ENCODE data around the gene CTDP1. TPM values are rescaled to one million over a fixed set of nuclear protein-coding genes. Genes with fewer than 3 reads are reported as not detected.
"Not testable (repeated sequence)": the region's sequence is repeated elsewhere in the genome, so short reads cannot be mapped to it uniquely, and the experiment has no call there.

CTDP1 gene
- total and polyA plus RNA-seq, 7 experiments from 2014 or later: 11.6 to 75.3 (median 41.2) TPM

- Histone ChIP-seq H3K4me3 (ENCODE audit: low read length) (no peak overlapping the region), H3K36me3 (ENCODE audit: control insufficient read depth in 2 of 3, insufficient read depth in 3 of 3, low read length in 3 of 3) (peaks cover 0 to 97% (median 11%) of the 10 kb centered on the region in 3 experiments), H3K27me3 (ENCODE audit: control insufficient read depth in 2 of 2, insufficient read depth in 2 of 2, low read length in 2 of 2) (no peaks in the 10 kb centered on the region), H3K9me3 (ENCODE audit: control insufficient read depth in 2 of 3, low read length in 3 of 3) (no peaks in the 10 kb centered on the region), H3K4me1 (ENCODE audit: control insufficient read depth in 2 of 2, insufficient read depth in 2 of 2, low read length in 2 of 2) (no peaks in the 10 kb centered on the region), H3K27ac (ENCODE audit: low read depth, low read length) (no peak overlapping the region)
- ChIA-PET CTCF (no interaction called here), POLR2A (no interaction called here)
- Mint-ChIP-seq H3K27ac (no peak overlapping the region), H3K27me3 (no peaks in the 10 kb centered on the region), H3K9me3 (peaks cover 0 to 7% (median 0%) of the 10 kb centered on the region in 11 donors), H3K4me1 (peaks cover 0 to 10% (median 2%) of the 10 kb centered on the region in 7 donors), H3K36me3 (peaks cover 20 to 66% (median 34%) of the 10 kb centered on the region in 5 donors), H3K4me3 (no peak overlapping the region)
- intact Hi-C loops (cut with micrococcal nuclease): no loop called here
- ATAC-seq: peak; percentile 23
- DNase-seq: no peak
Observed at GRCh38 chr18:79717555-79718074, 38.0 kb downstream of the CTDP1 start.

- H3K9me3 ChIP-seq (ENCODE audit: control insufficient read depth in 2 of 3, low read length in 3 of 3): no peaks in the 10 kb centered on the region
- no peaks in the 10 kb centered on the region for H3K4me1 ChIP-seq (ENCODE audit: control insufficient read depth in 2 of 2, insufficient read depth in 2 of 2, low read length in 2 of 2)
- H3K9me3 Mint-ChIP-seq: peaks cover 0 to 7% (median 0%) of the 10 kb centered on the region in 11 donors
- no peak for DNase-seq
- H3K27ac Mint-ChIP-seq: peak overlapping the region in 1 of 9 donors; percentile 38
- no peaks in the 10 kb centered on the region for H3K27me3 Mint-ChIP-seq
- intact Hi-C loops (cut with micrococcal nuclease): no loop called here
- no peak for ATAC-seq
- CTCF ChIA-PET: no interaction called here
- POLR2A ChIA-PET: no interaction called here
- peaks cover 0 to 98% (median 11%) of the 10 kb centered on the region in 3 experiments for H3K36me3 ChIP-seq (ENCODE audit: control insufficient read depth in 2 of 3, insufficient read depth in 3 of 3, low read length in 3 of 3)
- H3K27me3 ChIP-seq (ENCODE audit: control insufficient read depth in 2 of 2, insufficient read depth in 2 of 2, low read length in 2 of 2): no peaks in the 10 kb centered on the region
- H3K36me3 Mint-ChIP-seq: peaks cover 17 to 66% (median 35%) of the 10 kb centered on the region in 5 donors
- H3K4me3 ChIP-seq (ENCODE audit: low read length): no peak overlapping the region
- no peak overlapping the region for H3K27ac ChIP-seq (ENCODE audit: low read depth, low read length)
- peaks cover 0 to 10% (median 0%) of the 10 kb centered on the region in 7 donors for H3K4me1 Mint-ChIP-seq
- no peak overlapping the region for H3K4me3 Mint-ChIP-seq
Observed at GRCh38 chr18:79718126-79718525, 38.5 kb downstream of the CTDP1 start.

- no peaks in the 10 kb centered on the region for H3K4me1 ChIP-seq (ENCODE audit: control insufficient read depth in 2 of 2, insufficient read depth in 2 of 2, low read length in 2 of 2)
- no peak overlapping the region for H3K4me3 ChIP-seq (ENCODE audit: low read length)
- ChIA-PET POLR2A (no interaction called here), CTCF (no interaction called here)
- peak overlapping the region in 2 of 9 donors; percentile 6 to 68 for H3K27ac Mint-ChIP-seq
- H3K36me3 Mint-ChIP-seq: peaks cover 13 to 71% (median 37%) of the 10 kb centered on the region in 5 donors
- H3K4me3 Mint-ChIP-seq: no peak overlapping the region
- no peaks in the 10 kb centered on the region for H3K27me3 Mint-ChIP-seq
- no peaks in the 10 kb centered on the region for H3K9me3 ChIP-seq (ENCODE audit: control insufficient read depth in 2 of 3, low read length in 3 of 3)
- no peak overlapping the region for H3K27ac ChIP-seq (ENCODE audit: low read depth, low read length)
- peaks cover 0 to 10% (median 3%) of the 10 kb centered on the region in 7 donors for H3K4me1 Mint-ChIP-seq
- peaks cover 0 to 7% (median 0%) of the 10 kb centered on the region in 11 donors for H3K9me3 Mint-ChIP-seq
- peaks cover 0 to 98% (median 11%) of the 10 kb centered on the region in 3 experiments for H3K36me3 ChIP-seq (ENCODE audit: control insufficient read depth in 2 of 3, insufficient read depth in 3 of 3, low read length in 3 of 3)
- intact Hi-C loops (cut with micrococcal nuclease): no loop called here
- no peaks in the 10 kb centered on the region for H3K27me3 ChIP-seq (ENCODE audit: control insufficient read depth in 2 of 2, insufficient read depth in 2 of 2, low read length in 2 of 2)
- ATAC-seq (no peak), DNase-seq (no peak)
Observed at GRCh38 chr18:79718878-79719477, 39.4 kb downstream of the CTDP1 start.

GRCh38 chr18:79719478-79720358 lies 40.1 kb downstream of the CTDP1 start:
- H3K27ac ChIP-seq (ENCODE audit: low read depth, low read length); intact Hi-C loops (cut with micrococcal nuclease); H3K4me3 Mint-ChIP-seq; H3K9me3 Mint-ChIP-seq; H3K9me3 ChIP-seq (ENCODE audit: control insufficient read depth in 2 of 3, low read length in 3 of 3); CTCF ChIA-PET; H3K27me3 Mint-ChIP-seq; ATAC-seq; H3K4me3 ChIP-seq (ENCODE audit: low read length); POLR2A ChIA-PET; H3K4me1 ChIP-seq (ENCODE audit: control insufficient read depth in 2 of 2, insufficient read depth in 2 of 2, low read length in 2 of 2); DNase-seq; H3K27me3 ChIP-seq (ENCODE audit: control insufficient read depth in 2 of 2, insufficient read depth in 2 of 2, low read length in 2 of 2); H3K4me1 Mint-ChIP-seq: not testable (repeated sequence)
- peak overlapping the region in 3 of 9 donors; percentile 6 to 68 (median 18) for H3K27ac Mint-ChIP-seq
- peaks cover 14 to 77% (median 41%) of the 10 kb centered on the region in 5 donors for H3K36me3 Mint-ChIP-seq
- peaks cover 0 to 98% (median 11%) of the 10 kb centered on the region in 3 experiments for H3K36me3 ChIP-seq (ENCODE audit: control insufficient read depth in 2 of 3, insufficient read depth in 3 of 3, low read length in 3 of 3)

GRCh38 chr18:79720359-79720733 lies 40.7 kb downstream of the CTDP1 start:
- H3K4me3 Mint-ChIP-seq: no peak overlapping the region
- Histone ChIP-seq H3K27ac (ENCODE audit: low read depth, low read length) (no peak overlapping the region), H3K27me3 (ENCODE audit: control insufficient read depth in 2 of 2, insufficient read depth in 2 of 2, low read length in 2 of 2) (no peaks in the 10 kb centered on the region), H3K4me3 (ENCODE audit: low read length) (no peak overlapping the region), H3K4me1 (ENCODE audit: control insufficient read depth in 2 of 2, insufficient read depth in 2 of 2, low read length in 2 of 2) (no peaks in the 10 kb centered on the region), H3K36me3 (ENCODE audit: control insufficient read depth in 2 of 3, insufficient read depth in 3 of 3, low read length in 3 of 3) (peaks cover 0 to 94% (median 14%) of the 10 kb centered on the region in 3 experiments), H3K9me3 (ENCODE audit: control insufficient read depth in 2 of 3, low read length in 3 of 3) (no peaks in the 10 kb centered on the region)
- no peaks in the 10 kb centered on the region for H3K27me3 Mint-ChIP-seq
- peaks cover 0 to 8% (median 0%) of the 10 kb centered on the region in 11 donors for H3K9me3 Mint-ChIP-seq
- H3K4me1 Mint-ChIP-seq: peaks cover 3 to 14% (median 8%) of the 10 kb centered on the region in 7 donors
- DNase-seq: no peak
- ChIA-PET CTCF (no interaction called here), POLR2A (no interaction called here)
- H3K27ac Mint-ChIP-seq: peak overlapping the region in 2 of 9 donors; percentile 13 to 19
- peaks cover 18 to 79% (median 42%) of the 10 kb centered on the region in 5 donors for H3K36me3 Mint-ChIP-seq
- ATAC-seq: no peak
- intact Hi-C loops (cut with micrococcal nuclease): no loop called here

GRCh38 chr18:79723036-79723435 lies 43.4 kb downstream of the CTDP1 start:
- Histone ChIP-seq H3K4me1 (ENCODE audit: control insufficient read depth in 2 of 2, insufficient read depth in 2 of 2, low read length in 2 of 2) (no peaks in the 10 kb centered on the region), H3K36me3 (ENCODE audit: control insufficient read depth in 2 of 3, insufficient read depth in 3 of 3, low read length in 3 of 3) (peaks cover 0 to 86% (median 4%) of the 10 kb centered on the region in 3 experiments), H3K9me3 (ENCODE audit: control insufficient read depth in 2 of 3, low read length in 3 of 3) (no peaks in the 10 kb centered on the region), H3K4me3 (ENCODE audit: low read length) (no peak overlapping the region), H3K27ac (ENCODE audit: low read depth, low read length) (no peak overlapping the region), H3K27me3 (ENCODE audit: control insufficient read depth in 2 of 2, insufficient read depth in 2 of 2, low read length in 2 of 2) (no peaks in the 10 kb centered on the region)
- CTCF ChIA-PET: no interaction called here
- peaks cover 0 to 28% (median 2%) of the 10 kb centered on the region in 11 donors for H3K9me3 Mint-ChIP-seq
- H3K36me3 Mint-ChIP-seq: peaks cover 25 to 94% (median 62%) of the 10 kb centered on the region in 5 donors
- POLR2A ChIA-PET: no interaction called here
- H3K4me1 Mint-ChIP-seq: peaks cover 2 to 20% (median 14%) of the 10 kb centered on the region in 7 donors
- H3K4me3 Mint-ChIP-seq: no peak overlapping the region
- DNase-seq: no peak
- intact Hi-C loops (cut with micrococcal nuclease): no loop called here
- no peaks in the 10 kb centered on the region for H3K27me3 Mint-ChIP-seq
- peak overlapping the region in 1 of 9 donors; percentile 9 for H3K27ac Mint-ChIP-seq
- no peak for ATAC-seq

Data from naive thymus-derived CD4-positive, alpha-beta T cell (primary cell).